Coronary artery (tissue), 2 donors: Measurements from ENCODE around the gene TRIM71.

Experiments
- DNase-seq: peaks from one replicate; pipeline ENCODE4 v3.0.0-alpha.2; 2017; ENCODE audit warnings: low spot score
- H3K27ac ChIP-seq, 2 donors: fragments of 200-600 bp; sonication (generic); one replicate each; pipeline ENCODE4 v1.5.1; 2016 to 2019
- H3K4me3 ChIP-seq: fragments of 200-600 bp; sonication (generic); 2 replicates; pipeline ENCODE4 v1.5.1; 2016; ENCODE audit warnings: mild to moderate bottlenecking, moderate library complexity
- CTCF ChIP-seq: fragments of 200-600 bp; sonication (generic); IDR thresholded peaks from one replicate; pipeline ENCODE4 v1.5.1; 2019; ENCODE audit warnings: antibody characterized with exemption

The TRIM71 gene

GRCh38 chr3:32832193-32832592 is 14.4 kb downstream of the TRIM71 start:
- H3K27ac ChIP-seq = no peak overlapping the region
- TF ChIP-seq CTCF = no peak
- H3K4me3 ChIP-seq = no peak overlapping the region
- DNase-seq = no peak

GRCh38 chr3:32835049-32835371 is 17.2 kb downstream of the TRIM71 start:
- no peak for TF ChIP-seq CTCF
- DNase-seq = no peak
- H3K4me3 ChIP-seq = no peak overlapping the region
- no peak overlapping the region for H3K27ac ChIP-seq

- no peak for TF ChIP-seq CTCF
- no peak overlapping the region for H3K27ac ChIP-seq
Observed at GRCh38 chr3:32835961-32836360, 18.2 kb downstream of the TRIM71 start.

GRCh38 chr3:32836601-32837000 is 18.8 kb downstream of the TRIM71 start:
- no peak for TF ChIP-seq CTCF
- H3K27ac ChIP-seq = no peak overlapping the region
- DNase-seq = no peak
- H3K4me3 ChIP-seq = no peak overlapping the region

More at GRCh38 chr3:32835961-32836360, 18.2 kb downstream of the TRIM71 start:
- DNase-seq = no peak
- H3K4me3 ChIP-seq = no peak overlapping the region

GRCh38 chr3:32837366-32837765 is 19.6 kb downstream of the TRIM71 start:
- H3K4me3 ChIP-seq = no peak overlapping the region
- TF ChIP-seq CTCF = no peak
- DNase-seq = no peak

GRCh38 chr3:32837789-32838188 is 20.0 kb downstream of the TRIM71 start:
- DNase-seq = no peak
- no peak overlapping the region for H3K27ac ChIP-seq
- no peak for TF ChIP-seq CTCF

More at GRCh38 chr3:32837366-32837765, 19.6 kb downstream of the TRIM71 start:
- H3K27ac ChIP-seq = no peak overlapping the region

GRCh38 chr3:32839714-32840085 is 21.9 kb downstream of the TRIM71 start:
- DNase-seq = no peak
- Histone ChIP-seq H3K4me3 (no peak overlapping the region), H3K27ac (no peak overlapping the region)
- no peak for TF ChIP-seq CTCF

More at GRCh38 chr3:32837789-32838188, 20.0 kb downstream of the TRIM71 start:
- no peak overlapping the region for H3K4me3 ChIP-seq
